Activated CD4-positive, alpha-beta T cell treated with anti-CD3 and anti-CD28 coated beads, Interleukin-2, amount 10 ng/mL, durations not matched to agents 7 days and 5 days (primary cell): Measurements from ENCODE around the gene DSCAM. TPM values are rescaled to one million over a fixed set of nuclear protein-coding genes. Genes with fewer than 3 reads are reported as not detected.

Source experiments
- CTCF ChIA-PET: fragments of 350-600 bp; sonication (Branson Sonifier 250); formaldehyde crosslinking; loops from one replicate; lab custom pipeline; 2021; ENCODE audit warnings: antibody characterized with exemption; lab: Charles Lee
- POLR2A ChIA-PET: fragments of 350-600 bp; sonication (Branson Sonifier 250); formaldehyde crosslinking; loops from one replicate; lab custom pipeline; 2021; ENCODE audit warnings: antibody characterized with exemption; lab: Charles Lee
- DNase-seq: peaks from one replicate; pipeline ENCODE4 v3.0.0-alpha.2; 2020
- H3K27ac Mint-ChIP-seq: one replicate; pipeline ENCODE4 v1.8.0; 2021; ENCODE audit warnings: mild to moderate bottlenecking, moderate library complexity, mixed read lengths
- H3K27me3 Mint-ChIP-seq: one replicate; pipeline ENCODE4 v1.8.0; 2021; ENCODE audit warnings: mixed read lengths
- H3K36me3 Mint-ChIP-seq: one replicate; pipeline ENCODE4 v1.8.0; 2021; ENCODE audit warnings: low read depth, mixed read lengths
- H3K4me1 Mint-ChIP-seq: one replicate; pipeline ENCODE4 v1.8.0; 2021; ENCODE audit warnings: mixed read lengths
- H3K4me3 Mint-ChIP-seq: one replicate; pipeline ENCODE4 v1.8.0; 2021; ENCODE audit warnings: mild to moderate bottlenecking, moderate library complexity, mixed read lengths
- H3K9me3 Mint-ChIP-seq: one replicate; pipeline ENCODE4 v1.8.0; 2021; ENCODE audit warnings: mixed read lengths
- total RNA-seq, 2 experiments: library from RNA; stranded (reverse); gene quantifications; one replicate each; pipeline ENCODE4 v1.2.3, GENCODE V29; 2021

The DSCAM gene
- total RNA-seq, 2 experiments from 2014 or later: not detected

GRCh38 chr21:40847951-40848350 lies 993 bp upstream of the DSCAM start:
- H3K27ac Mint-ChIP-seq: no peak overlapping the region
- no peaks in the 10 kb centered on the region for H3K9me3 Mint-ChIP-seq
- POLR2A ChIA-PET: no interaction called here
- H3K4me1 Mint-ChIP-seq: no peaks in the 10 kb centered on the region
- CTCF ChIA-PET: no interaction called here
- DNase-seq: no peak
- H3K36me3 Mint-ChIP-seq: no peaks in the 10 kb centered on the region
- peaks cover 27% of the 10 kb centered on the region for H3K27me3 Mint-ChIP-seq
- H3K4me3 Mint-ChIP-seq: no peak overlapping the region

GRCh38 chr21:40846103-40846502 lies 855 bp downstream of the DSCAM start:
- H3K36me3 Mint-ChIP-seq: no peaks in the 10 kb centered on the region
- CTCF ChIA-PET: no interaction called here
- H3K27me3 Mint-ChIP-seq: peaks cover 41% of the 10 kb centered on the region
- H3K27ac Mint-ChIP-seq: no peak overlapping the region
- no peak overlapping the region for H3K4me3 Mint-ChIP-seq
- no peaks in the 10 kb centered on the region for H3K4me1 Mint-ChIP-seq
- no peak for DNase-seq
- H3K9me3 Mint-ChIP-seq: no peaks in the 10 kb centered on the region
- POLR2A ChIA-PET: no interaction called here

- ChIA-PET POLR2A (no interaction called here), CTCF (no interaction called here)
- no peak overlapping the region for H3K27ac Mint-ChIP-seq
- no peaks in the 10 kb centered on the region for H3K36me3 Mint-ChIP-seq
- peaks cover 47% of the 10 kb centered on the region for H3K27me3 Mint-ChIP-seq
- no peak overlapping the region for H3K4me3 Mint-ChIP-seq
- no peak for DNase-seq
- H3K4me1 Mint-ChIP-seq: no peaks in the 10 kb centered on the region
- H3K9me3 Mint-ChIP-seq: no peaks in the 10 kb centered on the region
Observed at GRCh38 chr21:40845441-40845995, 1.4 kb downstream of the DSCAM start.

- no peaks in the 10 kb centered on the region for H3K4me1 Mint-ChIP-seq
- no peak overlapping the region for H3K27ac Mint-ChIP-seq
- no peak overlapping the region for H3K4me3 Mint-ChIP-seq
- H3K9me3 Mint-ChIP-seq: no peaks in the 10 kb centered on the region
- ChIA-PET CTCF (no interaction called here), POLR2A (no interaction called here)
- H3K36me3 Mint-ChIP-seq: no peaks in the 10 kb centered on the region
- DNase-seq: no peak
- peaks cover 51% of the 10 kb centered on the region for H3K27me3 Mint-ChIP-seq
Observed at GRCh38 chr21:40844935-40845334, 2.0 kb downstream of the DSCAM start.

- no peak overlapping the region for H3K4me3 Mint-ChIP-seq
- POLR2A ChIA-PET: no interaction called here
- CTCF ChIA-PET: no interaction called here
- H3K4me1 Mint-ChIP-seq: no peaks in the 10 kb centered on the region
- peaks cover 47% of the 10 kb centered on the region for H3K27me3 Mint-ChIP-seq
- H3K36me3 Mint-ChIP-seq: no peaks in the 10 kb centered on the region
- H3K27ac Mint-ChIP-seq: no peak overlapping the region
- no peaks in the 10 kb centered on the region for H3K9me3 Mint-ChIP-seq
- no peak for DNase-seq
Observed at GRCh38 chr21:40842197-40842552, 4.8 kb downstream of the DSCAM start.

- POLR2A ChIA-PET: no interaction called here
- no peaks in the 10 kb centered on the region for H3K4me1 Mint-ChIP-seq
- H3K36me3 Mint-ChIP-seq: no peaks in the 10 kb centered on the region
- no peak for DNase-seq
- H3K9me3 Mint-ChIP-seq: no peaks in the 10 kb centered on the region
- no peak overlapping the region for H3K27ac Mint-ChIP-seq
- peaks cover 44% of the 10 kb centered on the region for H3K27me3 Mint-ChIP-seq
- CTCF ChIA-PET: interaction anchor here (0.6 kb wide), 1 partner anchor 379 kb away, joined by 3 read pairs; no protein-coding TSS in a partner anchor
- no peak overlapping the region for H3K4me3 Mint-ChIP-seq
Observed at GRCh38 chr21:40841524-40842196, 5.3 kb downstream of the DSCAM start.

- ChIA-PET CTCF (no interaction called here), POLR2A (no interaction called here)
- Mint-ChIP-seq H3K36me3 (no peaks in the 10 kb centered on the region), H3K4me1 (no peaks in the 10 kb centered on the region), H3K4me3 (no peak overlapping the region), H3K9me3 (no peaks in the 10 kb centered on the region), H3K27ac (no peak overlapping the region), H3K27me3 (peaks cover 38% of the 10 kb centered on the region)
- no peak for DNase-seq
Observed at GRCh38 chr21:40840401-40841125, 6.4 kb downstream of the DSCAM start.

GRCh38 chr21:40839521-40839920 lies 7.4 kb downstream of the DSCAM start:
- DNase-seq: no peak
- H3K4me1 Mint-ChIP-seq: no peaks in the 10 kb centered on the region
- no peak overlapping the region for H3K27ac Mint-ChIP-seq
- no peak overlapping the region for H3K4me3 Mint-ChIP-seq
- ChIA-PET CTCF (no interaction called here), POLR2A (no interaction called here)
- peaks cover 28% of the 10 kb centered on the region for H3K27me3 Mint-ChIP-seq
- no peaks in the 10 kb centered on the region for H3K9me3 Mint-ChIP-seq
- no peaks in the 10 kb centered on the region for H3K36me3 Mint-ChIP-seq

GRCh38 chr21:40837456-40837855 lies 9.5 kb downstream of the DSCAM start:
- POLR2A ChIA-PET: no interaction called here
- H3K36me3 Mint-ChIP-seq: no peaks in the 10 kb centered on the region

GRCh38 chr21:40835184-40835694 lies 11.7 kb downstream of the DSCAM start:
- Mint-ChIP-seq H3K27ac (no peak overlapping the region), H3K36me3 (no peaks in the 10 kb centered on the region), H3K4me1 (no peaks in the 10 kb centered on the region), H3K9me3 (no peaks in the 10 kb centered on the region), H3K27me3 (peaks cover 4% of the 10 kb centered on the region), H3K4me3 (no peak overlapping the region)
- DNase-seq: no peak
- ChIA-PET CTCF (no interaction called here), POLR2A (no interaction called here)

More at GRCh38 chr21:40837456-40837855, 9.5 kb downstream of the DSCAM start:
- CTCF ChIA-PET: no interaction called here
- DNase-seq: no peak
- Mint-ChIP-seq H3K9me3 (no peaks in the 10 kb centered on the region), H3K27ac (no peak overlapping the region), H3K27me3 (peaks cover 23% of the 10 kb centered on the region), H3K4me3 (no peak overlapping the region), H3K4me1 (no peaks in the 10 kb centered on the region)

- Mint-ChIP-seq H3K9me3 (no peaks in the 10 kb centered on the region), H3K27me3 (no peaks in the 10 kb centered on the region), H3K4me3 (no peak overlapping the region), H3K4me1 (no peaks in the 10 kb centered on the region), H3K36me3 (no peaks in the 10 kb centered on the region), H3K27ac (no peak overlapping the region)
- ChIA-PET CTCF (no interaction called here), POLR2A (no interaction called here)
- DNase-seq: no peak
Observed at GRCh38 chr21:40833184-40833583, 13.8 kb downstream of the DSCAM start.

GRCh38 chr21:40832316-40832715 lies 14.6 kb downstream of the DSCAM start:
- Mint-ChIP-seq H3K4me1 (no peaks in the 10 kb centered on the region), H3K4me3 (no peak overlapping the region), H3K27ac (no peak overlapping the region), H3K9me3 (no peaks in the 10 kb centered on the region), H3K27me3 (no peaks in the 10 kb centered on the region), H3K36me3 (no peaks in the 10 kb centered on the region)
- POLR2A ChIA-PET: no interaction called here
- DNase-seq: no peak
- CTCF ChIA-PET: no interaction called here

GRCh38 chr21:40830836-40831235 lies 16.1 kb downstream of the DSCAM start:
- Mint-ChIP-seq H3K27me3 (no peaks in the 10 kb centered on the region), H3K9me3 (no peaks in the 10 kb centered on the region), H3K4me1 (no peaks in the 10 kb centered on the region), H3K4me3 (no peak overlapping the region), H3K36me3 (no peaks in the 10 kb centered on the region), H3K27ac (no peak overlapping the region)
- no peak for DNase-seq
- CTCF ChIA-PET: no interaction called here
- POLR2A ChIA-PET: no interaction called here
